Glutamatergic neuron (in vitro differentiated cells): ENCODE measurements around the gene AGAP1. TPM values are rescaled to one million over a fixed set of nuclear protein-coding genes. Genes with fewer than 3 reads are reported as not detected.
A peak's percentile ranks its signal among the peaks of the same experiment; 100 is the strongest.

ENCODE experiments used
- DNase-seq: peaks from one replicate; pipeline ENCODE4 v3.0.0; 2022
- H3K27ac Mint-ChIP-seq: one replicate; pipeline ENCODE4 v1.8.0; 2020; ENCODE audit warnings: mild to moderate bottlenecking, mixed read lengths, inconsistent platforms; ENCODE audit not compliant: unreplicated experiment
- H3K27me3 Mint-ChIP-seq: one replicate; pipeline ENCODE4 v1.8.0; 2020; ENCODE audit warnings: mild to moderate bottlenecking, moderate library complexity, mixed read lengths, inconsistent platforms; ENCODE audit not compliant: unreplicated experiment
- H3K36me3 Mint-ChIP-seq: one replicate; pipeline ENCODE4 v1.8.0; 2020; ENCODE audit warnings: mild to moderate bottlenecking, mixed read lengths, inconsistent platforms; ENCODE audit not compliant: unreplicated experiment
- H3K4me1 Mint-ChIP-seq: one replicate; pipeline ENCODE4 v1.8.0; 2020; ENCODE audit warnings: mild to moderate bottlenecking, low read depth, mixed read lengths, inconsistent platforms; ENCODE audit not compliant: unreplicated experiment
- H3K4me3 Mint-ChIP-seq: one replicate; pipeline ENCODE4 v1.8.0; 2020; ENCODE audit warnings: mild to moderate bottlenecking, mixed read lengths, inconsistent platforms; ENCODE audit not compliant: unreplicated experiment
- H3K9me3 Mint-ChIP-seq: one replicate; pipeline ENCODE4 v1.8.0; 2020; ENCODE audit warnings: mild to moderate bottlenecking, moderate library complexity, mixed read lengths, inconsistent platforms; ENCODE audit not compliant: unreplicated experiment
- CTCF ChIP-seq: fragments of 200-600 bp; sonication (generic); IDR thresholded peaks from one replicate; pipeline ENCODE4 v1.5.0; 2021; ENCODE audit not compliant: partially characterized antibody, unreplicated experiment
- total RNA-seq: library from RNA; stranded (reverse); fragmentation: NEBNext Ultra II Directional; extraction: Animal tissue kit (Norgen Biotek cat#: 25700); gene quantifications from one replicate; pipeline ENCODE4 v1.2.1, GENCODE V29; 2021; ENCODE audit not compliant: unreplicated experiment

AGAP1 gene
- total RNA-seq, 1 donor from 2014 or later: 153 TPM

- H3K27ac Mint-ChIP-seq: no peak overlapping the region
- TF ChIP-seq CTCF: no peak
- H3K9me3 Mint-ChIP-seq: peaks cover 14% of the 10 kb centered on the region
- peaks cover 9% of the 10 kb centered on the region for H3K27me3 Mint-ChIP-seq
- no peak overlapping the region for H3K4me3 Mint-ChIP-seq
- no peaks in the 10 kb centered on the region for H3K36me3 Mint-ChIP-seq
- no peak for DNase-seq
- peaks cover 16% of the 10 kb centered on the region for H3K4me1 Mint-ChIP-seq
Observed at GRCh38 chr2:235958221-235958930, 464.5 kb downstream of the AGAP1 start.

DNA sequence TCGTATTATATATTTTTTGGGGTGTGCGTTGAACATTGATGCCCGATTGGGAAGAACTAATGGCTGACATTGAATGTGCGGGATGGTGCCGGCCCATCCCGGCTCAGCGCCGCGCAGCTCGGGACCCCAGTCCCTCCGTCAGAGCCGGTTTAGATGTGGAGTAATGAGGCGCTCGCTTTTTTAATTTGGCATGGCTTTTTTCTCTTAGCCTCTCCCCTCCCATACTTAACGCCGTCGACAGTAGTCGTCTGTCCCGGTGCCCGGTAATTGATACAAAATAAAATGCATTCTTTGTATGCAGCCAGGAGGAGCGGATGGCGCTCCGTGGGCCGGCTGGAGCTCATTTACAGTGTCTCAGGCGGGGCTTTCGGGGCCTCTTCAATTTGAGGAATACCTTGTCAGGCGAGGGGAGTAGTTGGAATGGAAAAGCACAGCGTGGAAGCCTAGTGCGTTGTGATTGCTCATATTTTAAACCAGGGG, 465.1 kb downstream of the AGAP1 start:
- DNase-seq: no peak
- peaks cover 16% of the 10 kb centered on the region for H3K4me1 Mint-ChIP-seq
- no peak overlapping the region for H3K4me3 Mint-ChIP-seq
- no peak for TF ChIP-seq CTCF
- H3K27me3 Mint-ChIP-seq: peaks cover 9% of the 10 kb centered on the region
- H3K9me3 Mint-ChIP-seq: peaks cover 13% of the 10 kb centered on the region
- no peaks in the 10 kb centered on the region for H3K36me3 Mint-ChIP-seq
- H3K27ac Mint-ChIP-seq: no peak overlapping the region

DNA sequence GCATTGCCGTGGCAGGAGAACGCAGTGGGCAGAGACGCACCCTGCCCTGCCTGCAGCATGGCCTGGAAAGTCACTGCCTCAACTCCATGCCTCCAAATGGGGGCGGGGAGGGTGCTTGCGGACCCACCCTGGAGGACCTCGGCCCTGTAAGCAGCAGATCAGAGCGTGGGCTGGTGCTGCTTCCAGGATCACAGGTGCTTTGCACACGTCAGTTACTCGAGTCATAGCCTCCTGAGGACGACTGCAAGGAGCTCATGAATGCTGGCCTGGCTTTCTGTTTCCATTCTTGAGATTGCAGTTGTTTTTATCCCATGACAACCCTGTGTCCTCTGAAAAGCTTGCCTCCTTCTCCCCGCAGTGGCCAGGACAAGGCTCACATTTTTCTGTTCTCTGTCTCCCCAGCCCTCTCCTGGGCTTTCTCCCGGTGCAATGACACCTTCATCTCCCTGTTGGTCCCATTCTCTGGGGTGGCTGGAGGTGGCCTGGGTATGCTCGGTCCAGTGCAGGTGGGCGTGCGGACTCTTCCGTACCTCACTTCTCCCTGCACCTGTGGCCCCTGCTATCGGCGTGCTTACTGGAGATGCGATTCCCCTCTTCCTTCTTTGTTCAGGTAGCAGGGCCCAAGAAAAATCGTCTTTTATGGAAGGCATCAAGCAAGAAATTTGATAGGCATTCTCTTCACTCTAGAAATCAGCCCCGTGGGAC, 466.3 kb downstream of the AGAP1 start:
- Mint-ChIP-seq H3K4me3 (no peak overlapping the region), H3K4me1 (peaks cover 16% of the 10 kb centered on the region), H3K27me3 (peaks cover 12% of the 10 kb centered on the region), H3K9me3 (peaks cover 16% of the 10 kb centered on the region), H3K27ac (peak overlapping the region; percentile 1), H3K36me3 (no peaks in the 10 kb centered on the region)
- no peak for TF ChIP-seq CTCF
- DNase-seq: no peak

DNA sequence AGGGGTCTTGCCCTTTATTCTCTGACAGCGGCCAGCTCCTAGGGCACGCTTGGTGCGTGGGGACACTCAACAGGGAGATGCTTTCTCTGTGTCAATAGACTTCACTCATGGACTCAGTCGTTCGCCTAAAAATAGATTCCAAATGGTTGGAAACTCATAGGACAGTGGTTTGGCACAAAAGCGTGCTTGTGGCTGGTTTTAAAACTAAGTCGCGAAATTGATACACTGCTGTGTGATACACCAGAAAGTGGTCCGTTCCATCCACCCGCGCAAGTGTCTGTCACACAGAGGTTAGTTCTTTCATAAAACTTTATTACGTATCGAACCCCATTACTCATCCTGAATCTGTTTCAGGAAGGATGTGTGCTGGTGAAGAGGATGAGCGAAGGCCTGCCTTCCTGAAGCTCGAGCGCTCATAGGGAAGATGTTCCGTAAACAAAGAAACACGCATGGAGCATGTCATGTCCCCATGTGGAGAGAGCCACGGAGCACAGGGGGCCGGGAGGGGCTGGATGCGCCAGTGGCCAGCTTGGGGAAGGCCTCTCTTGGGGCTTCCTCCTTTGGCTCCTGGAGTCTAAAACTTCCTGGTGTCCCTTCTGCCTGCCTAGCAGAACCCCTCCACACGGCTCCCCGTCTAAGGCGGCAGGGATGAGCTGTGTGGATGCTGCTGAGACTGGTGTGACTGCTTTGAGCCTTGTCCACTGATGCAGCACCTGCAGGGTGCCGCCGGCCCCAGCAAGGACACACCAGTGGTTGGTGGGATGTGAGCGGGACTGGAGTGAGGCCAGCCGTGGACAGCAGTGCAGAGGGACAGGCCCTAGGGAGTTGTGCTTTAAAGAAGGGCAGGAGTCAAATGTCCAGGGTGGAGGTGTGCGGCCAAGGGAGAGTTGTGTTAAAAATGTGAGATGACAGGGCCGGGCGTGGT, 467.1 kb downstream of the AGAP1 start:
- Mint-ChIP-seq H3K4me3 (no peak overlapping the region), H3K27ac (no peak overlapping the region), H3K36me3 (no peaks in the 10 kb centered on the region), H3K4me1 (peaks cover 15% of the 10 kb centered on the region), H3K27me3 (peaks cover 16% of the 10 kb centered on the region), H3K9me3 (peaks cover 20% of the 10 kb centered on the region)
- DNase-seq: no peak
- TF ChIP-seq CTCF: no peak
